Rectal smooth muscle tissue (tissue), 1 donor: ENCODE data around the gene ORC1.
"Not testable (repeated sequence)": the region's sequence is repeated elsewhere in the genome, so short reads cannot be mapped to it uniquely, and the experiment has no call there.

Experiments used
- H3K27ac ChIP-seq: one replicate; pipeline ENCODE4 v1.7.0; 2013; ENCODE audit warnings: low read depth, low read length, inconsistent platforms
- H3K27me3 ChIP-seq: one replicate; pipeline ENCODE4 v1.7.0; 2013; ENCODE audit warnings: low read length; ENCODE audit not compliant: control insufficient read depth, insufficient read depth
- H3K36me3 ChIP-seq: one replicate; pipeline ENCODE4 v1.7.0; 2013; ENCODE audit warnings: low read length; ENCODE audit not compliant: control insufficient read depth, insufficient read depth
- H3K4me1 ChIP-seq: one replicate; pipeline ENCODE4 v1.7.0; 2013; ENCODE audit warnings: low read length; ENCODE audit not compliant: control insufficient read depth, insufficient read depth
- H3K4me3 ChIP-seq: one replicate; pipeline ENCODE4 v1.7.0; 2013; ENCODE audit warnings: low read length
- H3K9ac ChIP-seq: one replicate; pipeline ENCODE4 v1.7.0; 2013; ENCODE audit warnings: low read length

The ORC1 gene

DNA sequence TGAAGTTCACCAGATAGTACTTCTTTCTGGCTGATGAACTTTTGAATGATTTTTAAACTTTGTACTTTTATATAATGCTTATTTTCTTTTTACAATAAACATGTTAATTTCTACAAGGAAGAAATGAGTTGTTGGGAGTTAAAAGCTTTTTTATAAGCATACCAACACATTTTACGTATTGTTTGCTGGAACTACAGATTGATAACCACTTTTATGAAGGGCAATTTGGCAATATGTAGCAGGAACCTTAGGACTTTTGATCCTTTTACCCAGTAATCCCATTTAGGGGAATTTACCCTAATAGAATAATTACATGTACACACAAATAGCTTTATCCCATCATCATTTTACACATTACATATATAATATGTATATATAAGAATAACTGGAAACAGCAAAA is 16.5 kb upstream of the ORC1 start:
- Histone ChIP-seq H3K4me1 (no peaks in the 10 kb centered on the region), H3K4me3 (no peak overlapping the region), H3K36me3 (peaks cover 11% of the 10 kb centered on the region), H3K9ac (no peak overlapping the region), H3K27ac (no peak overlapping the region), H3K27me3 (no peaks in the 10 kb centered on the region)

DNA sequence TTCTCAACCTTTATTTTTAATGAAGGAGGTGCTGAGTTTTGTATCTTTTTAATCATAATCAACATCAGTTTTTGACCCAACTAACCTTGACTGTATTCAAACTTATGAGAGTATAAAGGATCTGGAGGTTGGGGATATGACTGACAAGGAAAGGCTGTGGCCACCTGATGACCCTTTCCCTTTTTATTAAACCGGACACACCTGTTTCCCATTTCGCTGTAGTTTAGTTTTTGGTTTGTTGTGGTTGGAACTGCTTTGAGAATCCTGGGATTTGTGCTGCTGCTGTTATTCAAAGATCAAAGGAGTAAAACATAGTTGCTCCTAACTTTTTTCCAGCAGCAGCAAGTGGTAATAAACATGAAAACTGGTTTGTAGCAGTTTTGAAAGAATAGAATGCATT is 12.6 kb upstream of the ORC1 start:
- no peak overlapping the region for H3K4me3 ChIP-seq
- peaks cover 31% of the 10 kb centered on the region for H3K36me3 ChIP-seq

DNA sequence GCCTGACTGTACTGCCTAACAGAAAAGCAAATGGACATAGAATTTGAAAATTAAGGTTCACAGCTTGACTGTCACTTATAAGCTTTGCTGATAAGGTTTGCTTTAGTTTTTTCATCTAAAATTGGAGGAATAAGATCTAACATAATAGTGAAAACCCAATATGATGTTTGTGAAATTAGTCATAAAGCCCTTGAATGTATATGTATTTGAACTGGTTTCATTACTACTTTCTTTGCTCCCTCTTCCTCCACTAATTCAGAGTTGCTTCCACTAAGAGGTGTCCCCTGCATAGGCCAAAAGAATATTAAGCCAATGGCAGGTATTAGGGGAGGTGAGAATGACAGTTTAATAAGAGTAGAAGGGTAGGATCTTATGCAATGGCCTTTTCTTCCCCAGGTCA is 10.7 kb upstream of the ORC1 start:
- Histone ChIP-seq H3K36me3 (peaks cover 38% of the 10 kb centered on the region), H3K4me1 (no peaks in the 10 kb centered on the region), H3K9ac (no peak overlapping the region), H3K4me3 (no peak overlapping the region), H3K27me3 (no peaks in the 10 kb centered on the region), H3K27ac (no peak overlapping the region)

More for the DNA sequence above, 12.6 kb upstream of the ORC1 start:
- Histone ChIP-seq H3K27ac (no peak overlapping the region), H3K4me1 (no peaks in the 10 kb centered on the region), H3K27me3 (no peaks in the 10 kb centered on the region), H3K9ac (no peak overlapping the region)

DNA sequence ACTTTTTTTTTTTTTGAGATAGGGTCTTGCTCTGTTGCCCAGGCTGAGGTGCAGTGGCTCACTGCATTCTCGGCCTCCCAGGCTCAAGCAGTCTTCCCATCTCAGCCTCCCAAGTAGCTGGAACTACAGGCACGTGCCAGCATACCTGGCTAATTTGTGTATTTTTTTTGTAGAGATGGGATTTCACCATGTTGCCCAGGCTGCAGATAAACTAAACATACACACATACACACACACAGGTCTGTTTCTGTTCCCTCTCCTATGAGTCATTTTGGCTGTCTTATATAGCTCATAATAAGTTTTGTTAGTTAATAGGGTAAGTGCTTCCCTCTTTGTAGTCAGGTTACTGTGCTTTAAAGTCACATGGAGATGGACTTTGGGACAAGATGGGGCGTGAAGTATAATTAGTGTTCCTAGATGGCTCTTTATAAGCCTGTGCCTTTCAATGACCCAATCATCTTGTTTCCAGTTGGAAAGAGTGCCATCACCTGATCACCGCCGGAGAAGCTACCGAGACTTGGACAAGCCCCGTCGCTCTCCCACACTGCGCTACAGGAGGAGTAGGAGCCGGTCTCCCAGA is 9.3 kb upstream of the ORC1 start:
- H3K9ac ChIP-seq = no peak overlapping the region

DNA sequence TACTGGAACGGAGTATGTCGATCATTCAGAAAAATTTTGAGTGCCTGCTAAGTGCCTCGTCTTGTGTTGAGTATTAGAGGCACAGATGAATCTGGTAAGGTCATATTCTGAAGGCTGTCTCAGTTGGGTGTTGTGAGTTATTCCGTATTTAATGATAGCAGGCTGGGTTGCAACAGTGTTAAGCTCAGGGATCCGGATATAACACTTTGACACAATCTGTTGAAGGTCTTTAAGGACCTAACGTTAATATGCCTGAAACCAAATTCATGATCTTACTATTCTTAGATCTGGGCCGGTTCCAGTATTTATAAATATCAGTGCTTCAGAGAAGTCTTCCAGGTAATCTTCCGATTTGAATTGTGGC is 734 bp upstream of the ORC1 start:
- Histone ChIP-seq H3K36me3 (peaks cover 12% of the 10 kb centered on the region), H3K27me3 (no peaks in the 10 kb centered on the region), H3K4me1 (peaks cover 4% of the 10 kb centered on the region), H3K4me3 (peak overlapping the region; percentile 96), H3K27ac (peak overlapping the region; percentile 89), H3K9ac (peak overlapping the region; percentile 92)

More for the DNA sequence above, 9.3 kb upstream of the ORC1 start:
- H3K27ac ChIP-seq = no peak overlapping the region
- no peaks in the 10 kb centered on the region for H3K27me3 ChIP-seq
- H3K36me3 ChIP-seq = peaks cover 47% of the 10 kb centered on the region
- no peaks in the 10 kb centered on the region for H3K4me1 ChIP-seq
- H3K4me3 ChIP-seq = no peak overlapping the region

DNA sequence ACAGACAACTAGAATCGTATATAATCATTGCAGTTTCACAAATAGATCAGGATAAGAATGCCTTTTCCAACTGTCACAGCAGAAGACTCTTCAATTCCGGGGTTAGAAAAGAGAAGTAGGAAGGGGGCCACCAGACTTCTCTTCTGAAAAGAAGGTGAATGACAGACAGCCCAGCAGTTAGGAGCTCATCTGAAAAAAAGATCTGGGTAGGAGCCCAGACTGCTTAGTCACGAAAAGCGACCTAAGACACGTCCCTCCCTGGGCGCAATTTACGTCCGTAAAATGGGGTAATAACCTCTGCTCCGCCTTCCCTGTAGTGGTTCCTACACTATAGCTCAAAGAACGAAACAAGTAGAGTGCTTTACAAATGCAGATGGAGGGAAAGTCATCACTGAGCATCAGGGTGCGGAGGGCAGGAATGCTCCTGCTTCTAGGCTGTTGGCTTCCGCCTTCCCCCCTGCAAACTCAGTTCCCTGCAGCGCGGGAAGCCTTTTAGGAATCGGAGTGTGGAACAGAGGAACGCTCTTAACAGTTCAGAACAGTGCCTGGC is 582 bp downstream of the ORC1 start:
- peak overlapping the region; percentile 96 for H3K4me3 ChIP-seq
- H3K27ac ChIP-seq = no peak overlapping the region
- H3K9ac ChIP-seq = no peak overlapping the region
- peaks cover 4% of the 10 kb centered on the region for H3K4me1 ChIP-seq
- peaks cover 5% of the 10 kb centered on the region for H3K36me3 ChIP-seq
- H3K27me3 ChIP-seq = no peaks in the 10 kb centered on the region

DNA sequence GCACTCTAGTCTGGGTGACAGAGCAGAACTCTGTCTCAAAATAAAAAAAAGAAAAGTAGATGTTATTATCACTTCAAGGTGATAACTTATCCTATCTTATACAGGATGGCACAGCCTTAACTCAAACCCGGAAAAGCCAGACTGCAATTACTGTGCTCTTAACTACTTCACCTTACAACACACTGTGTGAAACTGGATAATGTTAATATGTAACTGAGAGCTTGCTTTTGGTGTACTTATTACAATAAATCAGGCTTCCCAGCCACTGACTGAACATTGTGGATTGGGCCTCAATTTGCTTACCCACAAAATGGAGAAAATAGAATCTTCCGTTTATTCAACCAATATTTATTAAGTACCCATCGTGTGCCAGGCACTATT is 1.4 kb downstream of the ORC1 start:
- Histone ChIP-seq H3K27ac (no peak overlapping the region), H3K4me1 (peaks cover 4% of the 10 kb centered on the region), H3K36me3 (no peaks in the 10 kb centered on the region), H3K27me3 (no peaks in the 10 kb centered on the region), H3K9ac (no peak overlapping the region), H3K4me3 (peak overlapping the region; percentile 5)

DNA sequence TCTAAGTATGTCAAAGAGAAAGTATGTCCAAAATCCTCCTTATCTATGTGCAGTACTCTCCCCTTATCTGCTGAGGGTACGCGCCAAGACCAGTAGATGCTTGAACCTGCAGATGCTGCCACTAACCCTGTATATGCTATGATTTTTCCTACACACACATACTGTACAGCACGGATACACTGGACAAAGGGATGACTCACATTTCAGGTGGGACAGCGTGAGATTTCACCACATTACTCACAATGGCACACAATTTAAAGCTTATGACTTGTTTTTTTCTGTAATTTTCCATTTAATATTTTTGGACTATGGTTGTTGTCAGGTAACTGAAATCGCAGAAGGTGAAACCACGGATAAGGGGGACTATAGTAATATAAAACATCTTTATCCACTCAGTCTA is 4.1 kb downstream of the ORC1 start:
- H3K4me1 ChIP-seq = no peaks in the 10 kb centered on the region
- H3K27me3 ChIP-seq = no peaks in the 10 kb centered on the region
- peaks cover 3% of the 10 kb centered on the region for H3K36me3 ChIP-seq
- H3K27ac ChIP-seq = no peak overlapping the region
- H3K9ac ChIP-seq = no peak overlapping the region
- no peak overlapping the region for H3K4me3 ChIP-seq

DNA sequence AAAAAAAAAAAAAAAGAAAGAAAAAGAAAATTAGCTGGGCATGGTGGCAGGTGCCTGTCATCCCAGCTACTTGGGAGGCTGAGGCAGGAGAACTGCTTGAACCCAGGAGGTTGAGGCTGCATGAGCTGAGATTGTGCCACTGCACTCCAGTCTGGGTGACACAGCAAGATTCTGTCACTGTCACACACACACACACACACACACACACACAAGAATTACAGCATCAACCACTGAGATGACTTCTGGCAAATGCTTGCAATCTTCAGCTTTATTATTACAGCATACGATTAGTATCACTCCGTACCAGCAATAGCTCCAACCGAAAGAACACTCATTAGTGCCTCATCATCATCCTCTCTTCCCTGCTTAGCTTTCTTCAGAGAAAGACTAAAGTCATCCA is 4.6 kb downstream of the ORC1 start:
- H3K9ac ChIP-seq = no peak overlapping the region
- H3K36me3 ChIP-seq = peaks cover 3% of the 10 kb centered on the region
- no peaks in the 10 kb centered on the region for H3K4me1 ChIP-seq
- H3K27ac ChIP-seq = no peak overlapping the region
- no peak overlapping the region for H3K4me3 ChIP-seq
- no peaks in the 10 kb centered on the region for H3K27me3 ChIP-seq

DNA sequence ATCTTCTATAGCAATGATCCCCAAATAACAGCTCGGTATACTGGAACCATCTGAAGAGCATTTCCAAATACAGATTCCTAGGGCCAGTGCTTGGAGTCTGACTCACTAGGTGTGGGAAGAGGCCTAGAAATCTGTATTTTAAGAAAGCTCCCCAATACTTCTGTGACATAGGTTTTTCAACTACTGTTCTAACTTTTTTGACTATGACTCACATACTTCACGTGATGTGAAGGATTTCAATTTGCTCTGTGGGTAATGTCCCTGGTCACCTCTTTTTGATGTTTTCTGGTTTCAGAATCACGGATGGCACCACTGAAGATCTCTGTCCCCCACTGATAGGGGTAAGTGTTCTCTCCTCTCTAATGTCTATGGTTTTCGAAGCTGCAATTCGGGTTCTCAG is 11.0 kb downstream of the ORC1 start:
- Histone ChIP-seq H3K9ac (no peak overlapping the region), H3K4me3 (no peak overlapping the region), H3K4me1 (no peaks in the 10 kb centered on the region), H3K27me3 (no peaks in the 10 kb centered on the region), H3K27ac (no peak overlapping the region), H3K36me3 (peaks cover 3% of the 10 kb centered on the region)

DNA sequence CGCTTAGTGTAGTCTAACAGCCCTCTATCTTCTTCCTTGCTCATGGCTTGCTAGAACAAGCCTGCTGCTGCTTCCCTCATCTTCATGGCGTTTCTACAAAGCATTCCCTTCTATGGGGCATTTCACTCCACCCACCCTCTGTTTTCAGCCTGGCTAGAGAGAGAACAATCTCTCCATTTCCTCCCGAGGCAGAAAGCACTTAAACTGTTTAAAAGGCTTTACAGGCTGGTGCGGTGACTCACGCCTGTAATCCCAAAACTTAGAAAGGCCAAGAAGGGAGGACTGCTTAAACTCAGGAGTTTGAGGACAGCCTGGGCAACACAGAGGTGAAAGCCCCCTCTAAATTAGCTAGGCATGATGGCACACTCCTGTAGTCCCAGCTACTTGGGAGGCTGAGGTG is 17.8 kb downstream of the ORC1 start:
- no peak overlapping the region for H3K4me3 ChIP-seq
- no peaks in the 10 kb centered on the region for H3K36me3 ChIP-seq
- no peak overlapping the region for H3K9ac ChIP-seq
- no peak overlapping the region for H3K27ac ChIP-seq
- H3K4me1 ChIP-seq = no peaks in the 10 kb centered on the region
- no peaks in the 10 kb centered on the region for H3K27me3 ChIP-seq

DNA sequence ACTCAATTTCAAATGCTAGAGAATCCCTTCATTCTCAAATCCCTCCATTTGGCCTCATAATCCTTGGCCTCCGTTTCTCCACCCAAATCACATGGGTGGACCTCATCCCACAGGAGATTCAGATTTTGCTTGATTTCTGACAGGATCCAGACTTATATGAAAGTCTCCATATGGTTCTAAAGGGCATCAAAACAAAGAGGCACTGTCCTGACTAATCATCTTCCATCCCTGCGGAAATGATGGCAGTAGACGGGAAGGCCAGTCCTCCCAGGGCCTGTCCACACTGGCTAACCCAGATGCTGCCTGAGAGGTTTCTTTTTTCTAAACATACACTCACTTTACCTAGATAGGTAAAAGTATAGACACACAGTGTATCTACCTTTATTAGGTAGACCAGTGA is 18.8 kb downstream of the ORC1 start:
- no peaks in the 10 kb centered on the region for H3K36me3 ChIP-seq
- no peak overlapping the region for H3K9ac ChIP-seq

DNA sequence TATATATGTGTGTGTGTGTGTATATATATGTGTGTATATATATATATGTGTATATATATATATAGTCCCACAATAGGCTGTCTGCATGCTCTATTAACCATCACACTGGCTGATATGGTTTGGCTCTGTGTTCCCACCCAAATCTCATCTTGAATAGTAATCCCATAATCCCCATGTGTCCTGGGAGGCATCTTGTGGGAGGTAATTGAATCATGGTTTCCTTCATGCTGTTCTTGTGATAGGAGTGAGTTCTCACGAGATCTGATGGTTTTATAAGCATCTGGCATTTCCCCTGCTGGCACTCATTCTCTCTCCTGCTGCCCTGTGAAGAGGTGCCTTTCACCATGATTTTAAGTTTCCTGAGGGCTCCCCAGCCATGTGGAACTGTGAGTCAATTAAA is 34.4 kb downstream of the ORC1 start:
- not testable (repeated sequence) for H3K27me3 ChIP-seq, H3K9ac ChIP-seq, H3K27ac ChIP-seq, H3K4me1 ChIP-seq, H3K4me3 ChIP-seq, H3K36me3 ChIP-seq

More for the DNA sequence above, 18.8 kb downstream of the ORC1 start:
- no peaks in the 10 kb centered on the region for H3K4me1 ChIP-seq
- H3K27me3 ChIP-seq = no peaks in the 10 kb centered on the region
- no peak overlapping the region for H3K4me3 ChIP-seq
- no peak overlapping the region for H3K27ac ChIP-seq
